NCI-H2196 (cell line): ENCODE data around the gene MAGED2.
"Not testable (repeated sequence)": the region's sequence is repeated elsewhere in the genome, so short reads cannot be mapped to it uniquely, and the experiment has no call there.

Experiments
- DNase-seq: peaks from one replicate; lab custom pipeline; 2025; ENCODE audit not compliant: unreplicated experiment; lab: John Stamatoyannopoulos, UW

MAGED2 gene

GRCh38 chrX:54817220-54817820 lies 9.8 kb downstream of the MAGED2 start:
- no peak for DNase-seq

DNA sequence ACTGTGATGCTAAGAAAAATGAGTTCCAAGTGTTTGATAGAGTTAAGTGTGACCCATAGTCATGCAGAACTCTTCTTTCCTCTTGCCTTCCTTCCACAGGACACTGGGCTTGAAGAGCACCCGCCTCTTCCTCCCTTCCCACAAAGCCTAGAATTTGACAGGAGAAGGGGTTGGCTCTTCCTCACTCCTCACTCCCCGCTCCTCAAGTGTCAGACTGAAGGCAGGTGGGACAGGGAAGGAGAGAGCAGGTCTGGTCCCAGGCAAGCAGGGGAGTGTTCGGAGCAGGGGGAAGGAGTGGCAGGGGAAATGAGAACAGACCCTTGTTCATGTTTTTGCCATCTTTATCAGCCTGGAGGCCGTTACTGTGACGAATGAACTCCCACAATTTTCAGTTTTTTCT lies 10.7 kb downstream of the MAGED2 start:
- DNase-seq: no peak

GRCh38 chrX:54819201-54819600 lies 11.7 kb downstream of the MAGED2 start:
- no peak for DNase-seq

DNA sequence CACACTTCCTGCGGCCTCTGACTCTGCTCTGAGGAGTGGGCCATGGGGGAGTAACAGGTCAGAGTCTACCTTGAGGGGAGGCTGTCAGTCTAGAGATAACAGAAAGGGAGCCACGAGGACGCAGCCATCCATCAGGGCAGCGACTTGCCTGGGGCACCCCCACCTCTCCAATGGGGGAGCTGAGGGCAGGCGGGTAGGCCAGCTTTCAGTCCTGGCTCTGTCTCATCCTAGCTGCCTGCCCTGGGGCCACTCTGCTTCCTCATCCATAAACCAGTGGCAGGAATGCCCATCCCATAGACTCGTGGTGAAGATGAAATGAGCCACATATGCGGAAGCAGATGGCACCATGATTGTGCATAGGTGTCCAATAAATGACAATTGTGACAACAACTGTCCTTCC lies 13.2 kb downstream of the MAGED2 start:
- DNase-seq: no peak

GRCh38 chrX:54821310-54821709 lies 13.8 kb downstream of the MAGED2 start:
- no peak for DNase-seq

- no peak for DNase-seq
Observed at GRCh38 chrX:54824195-54824594, 16.6 kb downstream of the MAGED2 start.

DNA sequence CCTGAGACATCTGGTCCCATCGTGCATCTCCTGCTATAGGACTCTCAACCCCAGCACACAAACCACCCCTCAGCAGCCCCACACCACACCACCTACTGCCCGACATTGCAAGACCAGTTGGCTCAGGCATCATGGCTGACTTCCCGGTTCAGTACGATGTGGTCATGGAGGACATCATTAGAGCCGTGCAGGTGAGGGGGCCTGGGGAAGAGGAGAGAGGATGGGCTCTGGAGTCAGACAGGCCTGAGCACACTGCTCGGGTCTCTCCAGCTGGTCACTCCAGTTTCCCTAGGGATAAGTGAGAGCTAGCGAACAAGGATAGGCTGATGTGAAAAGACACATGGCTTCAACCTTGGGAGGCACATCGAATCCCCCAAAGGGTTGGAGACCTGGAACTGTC lies 17.2 kb downstream of the MAGED2 start:
- no peak for DNase-seq

DNA sequence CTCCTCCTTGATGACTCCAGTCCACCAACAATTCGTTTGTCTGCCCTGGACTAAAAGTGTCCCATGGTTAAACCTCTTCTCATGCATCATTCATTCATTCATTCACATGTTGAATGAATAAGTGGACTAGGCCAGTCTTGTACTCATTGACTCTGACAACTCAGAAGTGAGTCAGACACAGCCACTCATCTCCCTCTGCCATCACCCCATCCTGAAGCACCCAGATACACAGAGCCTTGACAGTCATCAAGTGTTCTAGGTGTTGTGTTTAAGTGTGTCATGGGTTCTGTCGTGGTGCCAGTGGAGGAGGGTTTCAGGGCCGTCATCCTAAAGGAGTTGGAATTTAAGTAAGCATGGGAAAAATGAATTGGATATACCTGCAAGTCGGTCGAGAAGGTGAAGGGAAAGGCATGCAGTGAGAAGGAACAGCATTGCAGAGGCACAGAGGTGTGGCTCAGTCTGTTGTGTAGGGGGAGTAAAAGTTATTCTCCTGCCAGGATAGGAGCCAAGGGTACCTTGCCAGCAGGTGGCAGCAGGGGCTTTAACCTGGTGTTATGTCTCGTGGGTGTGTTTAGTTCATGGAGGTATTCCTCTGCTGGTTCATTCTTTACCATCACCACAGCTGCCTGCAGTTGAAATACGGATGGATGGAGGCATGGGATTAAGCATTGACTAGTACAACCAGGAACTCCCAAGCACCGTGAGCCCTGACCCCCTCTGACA lies 18.3 kb downstream of the MAGED2 start:
- DNase-seq: no peak

- no peak for DNase-seq
Observed at GRCh38 chrX:54826598-54826997, 19.1 kb downstream of the MAGED2 start.

- no peak for DNase-seq
Observed at GRCh38 chrX:54838583-54838982, 31.0 kb downstream of the MAGED2 start.

DNA sequence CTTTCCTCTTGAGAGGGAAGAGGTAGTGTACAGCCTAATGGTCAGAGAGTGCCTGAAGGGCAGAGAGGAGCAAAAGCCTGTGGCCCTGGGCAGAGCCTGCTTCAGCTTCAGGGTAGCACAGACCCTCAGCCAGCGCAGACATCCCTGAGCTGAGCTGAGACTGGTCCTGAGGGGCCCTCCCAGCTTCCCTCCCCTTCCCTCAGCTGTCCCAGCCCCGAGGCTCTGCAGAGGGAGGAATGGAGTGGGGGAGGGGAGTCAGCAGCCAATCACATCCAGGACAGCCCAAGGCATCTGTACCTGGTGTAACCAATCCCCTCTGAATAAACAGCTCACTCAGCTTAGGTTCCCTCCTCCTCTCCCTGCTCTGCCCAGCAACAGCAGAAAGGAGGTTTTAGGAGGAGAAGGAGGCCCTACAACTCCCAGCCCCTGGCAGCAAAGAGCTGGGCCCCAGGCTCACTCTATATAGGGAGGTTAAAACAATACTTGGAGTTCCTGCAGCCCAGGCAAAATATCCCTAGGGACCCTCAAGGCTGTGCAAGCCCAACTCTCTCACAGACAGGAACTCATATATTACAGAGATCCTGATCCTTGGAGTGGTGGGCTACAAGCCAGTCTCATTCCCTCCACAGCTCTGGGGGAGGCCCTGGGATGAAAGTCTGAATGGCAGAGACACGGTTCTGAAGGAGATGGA lies 33.8 kb downstream of the MAGED2 start:
- not testable (repeated sequence) for DNase-seq

DNA sequence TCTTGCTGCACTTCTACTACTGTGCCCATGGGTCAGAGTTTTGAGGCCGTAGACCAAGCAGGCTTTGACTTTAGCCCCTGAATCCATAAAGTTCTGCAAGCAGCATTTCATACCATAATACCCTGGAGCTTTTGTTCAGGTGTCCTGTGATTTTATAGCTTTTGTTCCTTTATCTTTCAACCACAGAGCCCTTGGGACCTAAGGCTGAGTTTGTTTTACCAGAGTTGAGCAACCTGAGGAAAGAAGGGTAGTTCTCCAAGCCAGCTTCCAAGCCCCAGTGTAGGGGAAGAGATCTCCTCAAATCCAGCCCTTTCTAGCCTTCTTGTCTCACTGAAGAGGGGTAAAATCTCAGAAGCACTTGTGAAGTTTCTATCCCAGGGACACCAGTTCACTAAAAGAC lies 35.1 kb downstream of the MAGED2 start:
- no peak for DNase-seq

- no peak for DNase-seq
Observed at GRCh38 chrX:54843050-54843449, 35.5 kb downstream of the MAGED2 start.

DNA sequence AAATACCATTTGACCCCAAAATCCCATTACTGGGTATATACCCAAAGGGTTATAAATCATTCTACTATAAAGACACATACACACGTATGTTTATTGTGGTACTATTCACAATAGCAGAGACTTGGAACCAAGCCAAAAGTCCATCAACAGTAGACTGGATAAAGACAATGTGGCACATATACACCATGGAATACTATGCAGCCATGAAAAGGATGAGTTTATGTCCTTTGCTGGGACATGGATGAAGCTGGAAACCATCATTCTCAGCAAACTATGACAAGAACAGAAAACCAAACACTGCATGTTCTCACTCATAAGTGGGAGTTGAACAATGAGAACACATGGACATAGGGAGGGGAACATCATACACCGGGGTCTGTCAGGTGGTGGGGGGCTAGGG lies 40.2 kb downstream of the MAGED2 start:
- not testable (repeated sequence) for DNase-seq

DNA sequence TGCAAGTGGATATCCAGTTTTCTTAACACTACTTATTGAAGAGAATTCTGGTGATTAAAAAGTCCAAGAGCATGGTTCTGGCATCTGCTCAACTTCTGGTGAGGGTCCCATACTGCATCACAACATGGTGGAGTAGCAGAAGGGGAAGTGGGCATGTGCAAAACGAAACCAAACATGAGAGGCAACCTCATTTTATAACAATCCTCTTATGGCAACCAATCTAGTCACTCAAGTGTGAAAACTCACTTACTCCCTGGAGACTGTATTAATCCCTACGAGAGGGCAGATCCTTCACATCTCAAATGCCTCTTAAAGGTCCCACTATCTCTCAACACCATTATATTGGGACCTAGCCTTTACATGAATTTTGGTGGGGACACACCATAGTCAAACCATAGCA lies 57.7 kb downstream of the MAGED2 start:
- no peak for DNase-seq
